ENCODE results near the gene GPR171. TPM values are rescaled to one million over a fixed set of nuclear protein-coding genes. Genes with fewer than 3 reads are reported as not detected.

Gene GPR171
- total RNA-seq, 4 donors from 2014 or later: 0.55 to 0.68 TPM; not detected in 2

GRCh38 chr3:151169262-151169947 lies 33.6 kb downstream of the GPR171 start:
- intact Hi-C loops (cut with DNase I; ENCODE audit: low total_unique reads): no loop called here
- peak in 1 of 2 donors; percentile 31 for DNase-seq (ENCODE audit: low spot score in 2 of 2)
- no peak overlapping the region for H3K4me3 ChIP-seq (ENCODE audit: low read depth, poor library complexity, severe bottlenecking)
- TF ChIP-seq CTCF (IDR thresholded peaks at IDR 0.05) (no peak), POLR2A (IDR thresholded peaks at IDR 0.05) (no peak)
- WGBS, 2 donors: 82 to 86% methylated on average over 9 of the region's 9 CpGs

GRCh38 chr3:151168269-151169094 lies 34.5 kb downstream of the GPR171 start:
- DNase-seq (ENCODE audit: low spot score in 2 of 2): peak; percentile 69 to 95
- no peak overlapping the region for H3K4me3 ChIP-seq (ENCODE audit: low read depth, poor library complexity, severe bottlenecking)
- 15 to 28% methylated on average over 7 of the region's 7 CpGs for WGBS, 2 donors
- TF ChIP-seq POLR2A (IDR thresholded peaks at IDR 0.05): no peak
- TF ChIP-seq CTCF (IDR thresholded peaks at IDR 0.05): peak in 1 of 3 donors; percentile 51
- intact Hi-C loops (cut with DNase I; ENCODE audit: low total_unique reads): no loop called here

GRCh38 chr3:151166161-151166560 lies 36.9 kb downstream of the GPR171 start:
- H3K4me3 ChIP-seq (ENCODE audit: low read depth, poor library complexity, severe bottlenecking): no peak overlapping the region
- intact Hi-C loops (cut with DNase I; ENCODE audit: low total_unique reads): no loop called here
- no peak for DNase-seq (ENCODE audit: low spot score in 2 of 2)
- no peak for TF ChIP-seq CTCF (IDR thresholded peaks at IDR 0.05)
- no peak for TF ChIP-seq POLR2A (IDR thresholded peaks at IDR 0.05)
- WGBS, 2 donors: 86 to 92% methylated on average over 3 of the region's 3 CpGs

GRCh38 chr3:151165226-151165625 lies 37.8 kb downstream of the GPR171 start:
- no peak overlapping the region for H3K4me3 ChIP-seq (ENCODE audit: low read depth, poor library complexity, severe bottlenecking)
- intact Hi-C loops (cut with DNase I; ENCODE audit: low total_unique reads): no loop called here
- no peak for DNase-seq (ENCODE audit: low spot score in 2 of 2)
- WGBS, 2 donors: 50 to 58% methylated on average over 7 of the region's 7 CpGs
- TF ChIP-seq POLR2A (IDR thresholded peaks at IDR 0.05) (no peak), CTCF (IDR thresholded peaks at IDR 0.05) (no peak)

GRCh38 chr3:151159806-151160205 lies 43.2 kb downstream of the GPR171 start:
- intact Hi-C loops (cut with DNase I; ENCODE audit: low total_unique reads): no loop called here
- TF ChIP-seq POLR2A (IDR thresholded peaks at IDR 0.05) (no peak), CTCF (IDR thresholded peaks at IDR 0.05) (no peak)
- 92 to 94% methylated on average over 10 of the region's 10 CpGs for WGBS, 2 donors
- DNase-seq (ENCODE audit: low spot score in 2 of 2): no peak
- no peak overlapping the region for H3K4me3 ChIP-seq (ENCODE audit: low read depth, poor library complexity, severe bottlenecking)

Data from lower leg skin (tissue), 4 donors.